Adipocyte (in vitro differentiated cells): ENCODE results near the gene CYP27A1.

Experiments used
- DNase-seq: peaks from one replicate; pipeline ENCODE4 v3.0.0-alpha.2; 2015; ENCODE audit warnings: low read depth
- H3K27me3 ChIP-seq: replicated peaks from 2 replicates; pipeline ENCODE4 v1.7.0; 2013; ENCODE audit warnings: mild to moderate bottlenecking, low read length, moderate library complexity; ENCODE audit not compliant: control insufficient read depth, insufficient read depth
- H3K36me3 ChIP-seq: 2 replicates; pipeline ENCODE4 v1.7.0; 2013; ENCODE audit warnings: low read length, mild to moderate bottlenecking, moderate library complexity; ENCODE audit not compliant: control insufficient read depth, insufficient read depth, severe bottlenecking
- H3K4me1 ChIP-seq: 2 replicates; pipeline ENCODE4 v1.7.0; 2013; ENCODE audit warnings: mild to moderate bottlenecking, low read length, moderate library complexity; ENCODE audit not compliant: control insufficient read depth, insufficient read depth
- H3K4me3 ChIP-seq: 2 replicates; pipeline ENCODE4 v1.7.0; 2013; ENCODE audit warnings: mild to moderate bottlenecking, low read length, moderate library complexity
- H3K9ac ChIP-seq: 2 replicates; pipeline ENCODE4 v1.7.0; 2013; ENCODE audit warnings: mild to moderate bottlenecking, low read length, moderate library complexity
- H3K9me3 ChIP-seq: 2 replicates; pipeline ENCODE4 v1.7.0; 2013; ENCODE audit warnings: mild to moderate bottlenecking, low read length, moderate library complexity; ENCODE audit not compliant: control insufficient read depth

Gene CYP27A1

DNA sequence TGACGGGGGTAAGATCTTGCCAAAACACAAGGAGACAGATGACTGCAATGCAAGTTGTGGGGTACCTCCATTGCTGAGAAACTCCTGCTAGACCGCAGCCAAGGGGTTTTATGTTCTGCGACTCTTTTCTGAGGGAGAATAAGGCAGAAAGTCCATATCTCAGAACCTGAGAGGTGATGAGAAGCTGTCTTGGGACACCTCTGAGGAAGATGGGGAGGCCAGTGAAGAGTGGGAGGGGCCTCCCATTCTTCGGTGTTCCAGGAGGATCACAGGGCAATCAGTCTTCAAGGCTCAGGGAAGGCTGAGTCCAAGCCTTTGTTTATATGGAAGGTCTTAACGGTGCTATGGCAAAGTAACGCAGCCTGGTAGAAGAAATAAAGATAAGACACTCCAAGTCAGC lies 18.0 kb downstream of the CYP27A1 start:
- Histone ChIP-seq H3K9ac (no peak overlapping the region), H3K27me3 (peaks cover 3% of the 10 kb centered on the region), H3K9me3 (peaks cover 11% of the 10 kb centered on the region), H3K36me3 (no peaks in the 10 kb centered on the region), H3K4me3 (no peak overlapping the region), H3K4me1 (no peaks in the 10 kb centered on the region)
- no peak for DNase-seq

DNA sequence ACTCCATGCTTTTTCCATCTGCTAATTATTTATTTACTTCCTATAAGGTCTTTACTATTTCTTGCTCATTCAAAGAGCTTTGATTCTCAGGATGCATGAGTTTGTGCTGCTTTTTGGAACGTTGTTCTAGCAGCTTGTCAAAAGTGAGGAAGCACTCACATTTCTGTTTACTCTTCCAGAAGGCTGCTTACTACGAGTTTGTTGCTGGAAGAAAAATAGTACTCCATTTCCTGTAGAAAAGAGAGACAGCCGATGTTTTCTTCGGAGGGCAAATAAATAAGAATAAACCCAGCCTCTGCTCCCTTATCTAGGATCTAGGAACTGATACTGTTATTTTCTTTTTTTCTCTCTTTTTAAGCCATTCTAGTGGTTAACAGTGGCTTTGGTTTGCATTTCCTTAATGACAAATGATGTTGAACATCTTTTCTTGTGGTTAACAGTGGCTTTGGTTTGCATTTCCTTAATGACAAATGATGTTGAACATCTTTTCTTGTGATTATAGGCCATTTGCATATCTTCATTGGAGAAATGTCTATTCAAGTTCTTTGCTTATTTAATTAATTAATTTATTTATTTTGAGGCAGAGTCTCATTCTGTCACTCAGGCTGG lies 20.5 kb downstream of the CYP27A1 start:
- no peak for DNase-seq
- Histone ChIP-seq H3K9me3 (peaks cover 11% of the 10 kb centered on the region), H3K27me3 (peaks cover 3% of the 10 kb centered on the region)

DNA sequence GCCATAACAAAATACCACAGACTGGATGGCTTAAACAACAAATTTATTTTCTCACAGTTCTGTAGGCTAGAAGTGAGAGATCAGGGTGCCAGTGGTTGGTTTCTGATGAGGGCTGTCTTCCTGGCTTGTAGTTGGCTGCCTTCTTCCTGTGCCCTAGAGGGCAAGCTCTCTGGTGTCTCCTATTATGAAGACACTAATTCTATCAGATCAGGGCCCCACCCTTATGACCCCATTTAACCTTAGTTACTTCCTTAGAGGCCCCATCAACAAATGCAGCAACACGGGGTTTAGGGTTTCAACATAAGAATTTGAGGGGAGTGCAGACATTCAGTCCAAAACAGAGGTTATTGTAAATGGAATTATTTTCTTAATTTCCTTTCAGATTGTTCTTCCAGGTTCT lies 22.9 kb downstream of the CYP27A1 start:
- Histone ChIP-seq H3K27me3 (peaks cover 3% of the 10 kb centered on the region), H3K4me3 (no peak overlapping the region), H3K36me3 (no peaks in the 10 kb centered on the region), H3K4me1 (peaks cover 12% of the 10 kb centered on the region), H3K9ac (no peak overlapping the region), H3K9me3 (peaks cover 11% of the 10 kb centered on the region)
- no peak for DNase-seq

More for the DNA sequence above, 20.5 kb downstream of the CYP27A1 start:
- Histone ChIP-seq H3K9ac (no peak overlapping the region), H3K36me3 (no peaks in the 10 kb centered on the region), H3K4me1 (peaks cover 12% of the 10 kb centered on the region), H3K4me3 (no peak overlapping the region)

DNA sequence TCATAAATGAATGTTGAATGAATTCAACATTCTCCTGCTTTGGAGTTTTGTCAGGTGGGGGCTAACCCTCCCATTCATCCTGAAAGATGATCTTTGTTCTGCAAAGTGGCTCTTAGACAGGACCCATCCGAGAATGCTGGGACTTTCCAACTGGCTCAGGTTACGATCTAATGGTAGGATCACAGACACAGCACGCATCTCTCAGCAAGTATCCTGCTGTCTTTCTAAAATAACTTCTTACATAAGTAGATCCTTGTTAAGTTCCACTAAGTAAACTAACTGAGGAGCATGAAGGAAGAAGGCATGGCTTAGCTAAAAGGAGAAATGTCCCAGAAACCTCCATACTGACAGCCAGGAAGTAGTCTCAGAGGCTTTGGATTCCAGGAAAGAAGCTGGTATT lies 23.7 kb downstream of the CYP27A1 start:
- Histone ChIP-seq H3K9ac (peak overlapping the region; percentile 31), H3K36me3 (no peaks in the 10 kb centered on the region), H3K4me1 (peaks cover 12% of the 10 kb centered on the region), H3K9me3 (peaks cover 11% of the 10 kb centered on the region), H3K27me3 (no peaks in the 10 kb centered on the region), H3K4me3 (peak overlapping the region; percentile 40)
- peak; percentile 54 for DNase-seq

DNA sequence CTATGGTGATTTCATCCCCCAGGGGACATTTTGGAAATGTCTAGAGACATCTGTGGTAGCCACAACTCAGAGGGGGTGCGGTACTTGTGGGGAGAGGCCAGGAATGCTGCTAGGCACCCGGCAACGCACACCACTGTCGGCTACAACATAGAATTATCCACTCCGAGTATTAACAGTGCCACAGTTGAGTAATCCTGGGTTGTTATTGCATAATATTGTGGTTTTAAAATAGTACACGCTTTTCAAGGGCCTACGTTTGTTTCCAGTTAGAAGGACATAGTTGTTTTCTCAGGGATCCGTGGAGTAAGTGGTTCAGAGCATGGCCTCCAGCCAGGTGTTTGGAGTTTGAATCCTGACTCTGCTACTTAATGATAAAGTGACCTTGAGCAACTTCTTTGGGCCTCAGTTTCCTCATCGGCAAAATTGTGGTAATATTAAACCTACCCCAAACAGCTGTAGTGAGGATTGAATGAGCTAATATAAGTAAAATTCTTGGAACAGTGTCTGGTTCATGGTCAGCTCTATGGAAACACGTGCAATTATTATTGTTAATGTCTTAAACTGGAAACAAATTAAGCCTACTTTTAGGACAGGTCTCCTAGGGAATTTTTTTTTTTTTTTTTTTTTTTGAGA lies 24.5 kb downstream of the CYP27A1 start:
- H3K4me3 ChIP-seq: peak overlapping the region; percentile 49
- DNase-seq: peak; percentile 99
- H3K9ac ChIP-seq: no peak overlapping the region
- H3K9me3 ChIP-seq: peaks cover 11% of the 10 kb centered on the region
- no peaks in the 10 kb centered on the region for H3K36me3 ChIP-seq
- H3K27me3 ChIP-seq: no peaks in the 10 kb centered on the region
- H3K4me1 ChIP-seq: peaks cover 12% of the 10 kb centered on the region

DNA sequence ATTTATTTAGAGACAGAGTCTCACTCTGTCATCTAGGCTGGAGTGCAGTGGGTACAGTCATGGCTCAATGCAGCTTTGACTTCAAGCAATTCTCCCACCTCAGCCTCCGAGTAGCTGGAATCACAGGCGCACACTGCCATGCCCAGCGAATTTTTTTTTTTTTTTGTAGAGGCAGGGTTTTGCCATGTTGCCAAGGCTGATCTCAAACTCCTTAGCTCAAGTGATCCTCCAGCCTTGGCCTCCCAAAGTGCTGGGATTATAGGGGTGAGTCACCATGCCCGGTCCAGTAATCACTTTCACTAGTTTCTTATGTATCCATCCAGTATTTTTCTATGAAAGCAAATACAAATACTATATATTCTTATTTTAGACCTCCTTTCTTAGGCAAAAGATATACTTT lies 25.7 kb downstream of the CYP27A1 start:
- Histone ChIP-seq H3K4me3 (no peak overlapping the region), H3K4me1 (peaks cover 12% of the 10 kb centered on the region), H3K36me3 (peaks cover 3% of the 10 kb centered on the region), H3K9ac (no peak overlapping the region), H3K27me3 (no peaks in the 10 kb centered on the region), H3K9me3 (peaks cover 11% of the 10 kb centered on the region)
- DNase-seq: no peak

DNA sequence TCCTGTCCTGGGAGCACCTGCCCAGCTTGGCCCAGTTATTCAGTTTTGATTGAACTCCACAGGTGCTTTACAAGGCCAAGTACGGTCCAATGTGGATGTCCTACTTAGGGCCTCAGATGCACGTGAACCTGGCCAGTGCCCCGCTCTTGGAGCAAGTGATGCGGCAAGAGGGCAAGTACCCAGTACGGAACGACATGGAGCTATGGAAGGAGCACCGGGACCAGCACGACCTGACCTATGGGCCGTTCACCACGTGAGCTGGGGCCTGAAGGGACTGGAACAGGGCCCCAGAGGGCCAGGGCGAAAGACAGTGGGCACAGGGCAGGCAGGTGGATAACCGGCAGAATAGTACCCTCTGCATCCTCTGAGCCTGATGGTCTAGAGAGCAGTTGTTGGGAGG lies 27.6 kb downstream of the CYP27A1 start:
- Histone ChIP-seq H3K4me3 (no peak overlapping the region), H3K4me1 (peaks cover 12% of the 10 kb centered on the region), H3K9me3 (peaks cover 5% of the 10 kb centered on the region), H3K27me3 (no peaks in the 10 kb centered on the region), H3K9ac (no peak overlapping the region), H3K36me3 (peaks cover 20% of the 10 kb centered on the region)
- no peak for DNase-seq

DNA sequence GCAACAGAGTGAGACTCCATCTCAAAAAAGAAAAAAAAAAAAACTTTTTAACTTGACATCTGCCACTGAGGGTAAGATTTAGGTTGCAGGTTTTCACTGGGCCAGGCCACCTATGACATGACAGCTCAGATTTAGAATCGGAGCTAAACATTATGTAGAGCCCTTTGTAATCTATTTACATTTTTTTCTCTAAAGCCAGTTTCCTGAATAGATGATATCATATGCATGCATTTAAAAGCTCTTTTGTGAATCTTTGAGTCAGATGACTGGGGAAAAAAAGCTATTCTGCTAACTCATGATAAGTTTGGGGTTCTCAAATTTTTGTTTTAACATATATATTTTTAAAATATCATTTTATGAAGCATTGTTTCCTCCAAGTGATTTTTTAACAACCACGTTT lies 28.3 kb downstream of the CYP27A1 start:
- peaks cover 12% of the 10 kb centered on the region for H3K4me1 ChIP-seq
- H3K27me3 ChIP-seq: no peaks in the 10 kb centered on the region
- H3K9ac ChIP-seq: no peak overlapping the region
- H3K36me3 ChIP-seq: peaks cover 27% of the 10 kb centered on the region
- DNase-seq: peak; percentile 29
- no peak overlapping the region for H3K4me3 ChIP-seq
- no peaks in the 10 kb centered on the region for H3K9me3 ChIP-seq

DNA sequence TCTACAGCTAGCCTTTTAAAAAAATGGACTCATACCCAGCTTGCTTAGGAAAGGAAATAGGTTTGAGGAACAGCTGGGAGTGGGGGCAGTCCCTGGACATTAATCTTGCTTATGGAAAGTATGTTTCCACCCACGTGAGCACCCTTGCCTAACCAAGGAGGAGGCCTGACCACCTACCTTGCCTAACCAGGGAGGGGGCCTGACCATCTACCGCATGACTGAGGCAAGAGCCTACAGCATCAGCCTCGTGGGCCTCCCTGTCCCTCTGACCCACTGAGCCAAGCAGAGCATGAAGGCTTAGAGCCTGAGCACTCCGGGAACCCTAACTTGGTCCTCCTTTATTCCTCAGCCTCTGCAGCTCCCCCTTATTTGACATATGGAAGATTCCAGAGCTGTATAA lies 29.4 kb downstream of the CYP27A1 start:
- H3K4me3 ChIP-seq: no peak overlapping the region
- no peaks in the 10 kb centered on the region for H3K27me3 ChIP-seq
- no peak for DNase-seq
- H3K36me3 ChIP-seq: peaks cover 28% of the 10 kb centered on the region
- peaks cover 5% of the 10 kb centered on the region for H3K4me1 ChIP-seq
- no peak overlapping the region for H3K9ac ChIP-seq
- H3K9me3 ChIP-seq: no peaks in the 10 kb centered on the region

DNA sequence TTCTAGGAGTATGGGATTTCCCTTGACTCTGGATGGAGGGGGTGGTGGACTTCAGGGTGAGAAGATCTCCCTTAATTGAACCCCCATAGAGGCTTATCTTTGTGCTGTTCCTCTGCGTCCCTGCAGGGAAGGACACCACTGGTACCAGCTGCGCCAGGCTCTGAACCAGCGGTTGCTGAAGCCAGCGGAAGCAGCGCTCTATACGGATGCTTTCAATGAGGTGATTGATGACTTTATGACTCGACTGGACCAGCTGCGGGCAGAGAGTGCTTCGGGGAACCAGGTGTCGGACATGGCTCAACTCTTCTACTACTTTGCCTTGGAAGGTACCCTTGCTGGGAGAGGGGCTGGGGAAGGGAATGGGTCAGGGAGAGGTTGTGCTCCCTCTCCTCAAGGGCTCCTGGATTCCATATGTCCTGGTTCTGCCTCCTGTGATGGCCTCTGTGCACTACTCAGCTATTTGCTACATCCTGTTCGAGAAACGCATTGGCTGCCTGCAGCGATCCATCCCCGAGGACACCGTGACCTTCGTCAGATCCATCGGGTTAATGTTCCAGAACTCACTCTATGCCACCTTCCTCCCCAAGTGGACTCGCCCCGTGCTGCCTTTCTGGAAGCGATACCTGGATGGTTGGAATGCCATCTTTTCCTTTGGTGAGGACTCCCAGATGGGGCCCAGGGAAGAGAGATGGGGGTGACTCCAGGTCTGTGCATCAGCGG lies 30.3 kb downstream of the CYP27A1 start:
- Histone ChIP-seq H3K27me3 (no peaks in the 10 kb centered on the region), H3K4me1 (no peaks in the 10 kb centered on the region), H3K9ac (no peak overlapping the region), H3K36me3 (peaks cover 33% of the 10 kb centered on the region), H3K9me3 (no peaks in the 10 kb centered on the region), H3K4me3 (no peak overlapping the region)
- no peak for DNase-seq

DNA sequence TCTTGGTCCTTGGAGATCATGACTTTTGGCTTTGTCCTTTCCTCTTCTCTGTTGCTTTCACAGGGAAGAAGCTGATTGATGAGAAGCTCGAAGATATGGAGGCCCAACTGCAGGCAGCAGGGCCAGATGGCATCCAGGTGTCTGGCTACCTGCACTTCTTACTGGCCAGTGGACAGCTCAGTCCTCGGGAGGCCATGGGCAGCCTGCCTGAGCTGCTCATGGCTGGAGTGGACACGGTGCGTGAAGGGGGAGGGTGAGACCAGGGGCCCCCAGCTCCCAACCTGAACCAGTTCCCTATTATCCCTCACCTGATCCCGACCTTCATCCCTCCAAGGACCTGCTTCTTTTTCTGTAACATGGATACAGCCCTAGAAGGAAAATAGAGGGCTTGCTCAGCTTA lies 30.9 kb downstream of the CYP27A1 start:
- H3K9ac ChIP-seq: no peak overlapping the region
- H3K27me3 ChIP-seq: no peaks in the 10 kb centered on the region
- no peak for DNase-seq
- H3K9me3 ChIP-seq: no peaks in the 10 kb centered on the region
- H3K36me3 ChIP-seq: peaks cover 33% of the 10 kb centered on the region
- no peak overlapping the region for H3K4me3 ChIP-seq
- no peaks in the 10 kb centered on the region for H3K4me1 ChIP-seq
